KG1 (cell line): ENCODE measurements around the gene MOB2.

Experiments
- DNase-seq: peaks from one replicate; lab custom pipeline; 2025; lab: John Stamatoyannopoulos, UW

Gene MOB2

DNA sequence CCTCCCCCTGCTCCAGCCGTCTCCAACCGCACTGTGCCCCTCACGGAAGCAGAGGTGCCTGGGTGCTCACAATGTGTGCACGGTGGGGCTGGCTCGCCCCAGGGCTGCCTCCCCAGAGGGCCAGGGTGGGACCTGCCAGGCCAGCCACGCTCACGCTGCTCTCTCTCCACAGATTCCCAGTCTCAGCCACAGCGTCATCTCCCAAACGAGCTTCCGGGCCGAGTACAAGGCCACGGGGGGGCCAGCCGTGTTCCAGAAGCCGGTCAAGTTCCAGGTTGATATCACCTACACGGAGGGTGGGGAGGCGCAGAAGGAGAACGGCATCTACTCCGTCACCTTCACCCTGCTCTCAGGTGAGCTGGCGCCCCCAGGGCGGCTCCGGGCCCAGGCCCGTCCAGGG is 30.4 kb downstream of the MOB2 start:
- DNase-seq = no peak

- no peak for DNase-seq
Measured at GRCh38 chr11:1455763-1456060, 30.9 kb downstream of the MOB2 start.

DNA sequence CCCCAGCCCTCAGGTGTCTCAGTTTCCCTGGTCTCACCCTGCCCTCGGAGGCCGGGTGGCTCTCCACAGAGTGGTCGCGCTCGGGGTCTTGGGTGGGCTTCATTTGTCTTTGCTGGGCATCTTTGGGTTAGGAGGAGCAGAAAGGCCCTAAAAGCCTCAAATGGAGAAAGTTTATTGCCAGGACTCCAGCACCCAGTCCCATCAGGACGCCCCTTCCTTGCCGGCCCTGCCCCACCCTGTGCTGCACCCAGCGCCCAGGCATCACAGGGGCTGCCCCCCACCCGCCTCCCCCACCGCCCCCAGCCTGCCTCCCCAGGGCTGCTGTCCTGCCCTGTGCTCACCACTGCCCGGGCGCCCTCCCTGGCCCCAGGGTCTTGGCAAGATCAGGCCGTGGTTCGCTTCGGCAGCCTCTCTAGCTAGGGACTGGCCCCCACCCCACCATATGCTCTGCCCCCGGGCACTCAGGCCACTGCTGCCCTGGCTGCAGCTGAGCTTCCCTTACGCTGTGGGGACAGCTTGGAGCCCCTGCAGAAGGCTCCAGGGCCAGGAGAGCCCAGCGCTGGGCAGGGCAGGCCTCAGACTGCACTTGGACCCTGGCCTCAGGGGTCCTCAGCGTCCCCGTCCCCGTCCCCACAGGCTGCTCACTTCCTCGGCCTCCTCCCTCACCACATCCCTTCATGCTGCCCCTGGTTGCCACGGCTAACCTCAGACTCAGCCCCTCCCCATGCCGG is 31.4 kb downstream of the MOB2 start:
- DNase-seq = no peak

GRCh38 chr11:1454576-1454975 is 32.0 kb downstream of the MOB2 start:
- DNase-seq = no peak

DNA sequence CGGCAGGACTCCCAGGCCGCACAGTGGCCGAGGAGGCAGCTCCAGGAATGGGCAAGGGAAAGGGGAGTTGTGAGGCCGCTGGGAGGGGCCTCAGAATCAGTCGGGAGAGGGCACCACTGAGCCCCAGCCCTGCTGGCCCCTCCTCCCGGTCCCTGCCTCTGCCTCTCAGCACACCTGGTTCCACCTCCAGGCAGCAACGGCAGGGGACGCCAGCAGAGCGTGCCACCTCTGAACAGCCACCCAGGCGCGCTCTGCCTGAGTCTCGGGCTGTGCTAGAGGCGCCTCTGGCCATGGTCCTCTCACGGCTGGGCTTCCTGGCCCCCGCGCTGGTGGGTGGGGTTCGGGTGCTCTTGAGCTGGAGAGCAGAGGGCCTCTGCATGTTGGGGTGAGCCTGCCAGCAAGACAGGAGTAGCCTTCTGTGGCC is 33.0 kb downstream of the MOB2 start:
- no peak for DNase-seq

- DNase-seq = no peak
Measured at GRCh38 chr11:1452744-1453143, 33.8 kb downstream of the MOB2 start.

- DNase-seq = no peak
Measured at GRCh38 chr11:1451781-1452470, 34.7 kb downstream of the MOB2 start.

GRCh38 chr11:1450949-1451710 is 35.4 kb downstream of the MOB2 start:
- no peak for DNase-seq

DNA sequence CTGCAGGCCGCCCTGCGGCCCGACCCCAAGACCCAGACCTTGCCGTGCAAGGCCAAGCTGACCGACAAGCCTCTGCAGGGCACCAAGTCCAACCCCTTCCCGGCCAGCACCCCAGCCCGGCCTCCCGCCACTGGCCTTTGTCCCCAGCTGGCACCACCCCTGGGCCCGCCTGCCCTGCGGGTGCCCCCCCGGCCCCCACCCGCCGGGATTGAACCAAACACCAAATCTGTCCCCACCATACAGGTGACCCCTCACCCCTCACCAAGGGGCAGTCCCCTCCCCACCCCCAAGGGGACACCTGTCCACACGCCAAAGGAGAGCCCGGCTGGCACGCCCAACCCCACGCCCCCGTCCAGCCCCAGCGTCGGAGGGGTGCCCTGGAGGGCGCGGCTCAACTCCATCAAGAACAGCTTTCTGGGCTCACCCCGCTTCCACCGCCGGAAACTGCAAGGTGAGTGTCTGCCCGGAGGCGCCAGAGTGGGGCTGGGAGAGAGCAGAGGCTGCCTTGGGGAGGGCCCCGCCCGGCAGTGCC is 36.2 kb downstream of the MOB2 start:
- no peak for DNase-seq

DNA sequence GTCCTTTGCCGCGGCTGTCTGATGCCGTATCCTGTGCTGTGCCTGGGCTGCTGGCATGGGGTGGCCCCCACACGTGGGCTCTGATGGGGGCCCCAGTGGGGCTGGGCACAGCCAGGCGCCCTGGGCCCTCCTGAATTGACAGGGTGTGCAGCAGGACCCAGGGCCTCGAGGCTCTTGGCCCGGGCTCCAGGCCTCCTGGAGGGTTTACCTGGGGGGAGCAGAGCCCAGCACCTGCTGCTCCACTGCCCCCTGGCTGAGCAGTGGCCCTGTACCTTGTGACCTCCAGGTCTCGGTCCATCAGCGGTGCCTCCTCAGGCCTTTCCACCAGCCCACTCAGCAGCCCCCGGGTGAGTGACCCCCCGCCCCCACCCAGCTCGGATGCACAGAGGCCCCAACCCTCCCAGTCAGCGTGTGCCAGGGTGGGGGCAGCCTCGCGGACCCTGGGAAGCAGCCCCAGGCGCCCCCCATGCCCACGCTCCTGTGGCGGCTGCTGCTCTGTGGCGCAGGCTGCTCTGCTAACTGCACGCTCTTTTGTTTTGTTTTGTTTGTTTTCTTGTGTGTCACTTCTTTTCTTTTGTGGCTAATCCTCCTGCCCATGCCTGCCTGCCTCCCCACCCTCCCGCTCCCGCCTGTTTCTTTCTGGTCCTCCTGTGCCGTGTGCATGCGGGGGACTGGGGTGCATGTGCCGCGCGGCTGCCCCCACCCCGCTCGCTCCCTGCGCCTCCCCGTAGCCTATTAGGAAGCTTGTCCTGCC is 36.9 kb downstream of the MOB2 start:
- no peak for DNase-seq

GRCh38 chr11:1448882-1449281 is 37.7 kb downstream of the MOB2 start:
- no peak for DNase-seq

- DNase-seq = no peak
Measured at GRCh38 chr11:1447845-1448825, 38.4 kb downstream of the MOB2 start.

GRCh38 chr11:1446623-1447022 is 40.0 kb downstream of the MOB2 start:
- DNase-seq = no peak

DNA sequence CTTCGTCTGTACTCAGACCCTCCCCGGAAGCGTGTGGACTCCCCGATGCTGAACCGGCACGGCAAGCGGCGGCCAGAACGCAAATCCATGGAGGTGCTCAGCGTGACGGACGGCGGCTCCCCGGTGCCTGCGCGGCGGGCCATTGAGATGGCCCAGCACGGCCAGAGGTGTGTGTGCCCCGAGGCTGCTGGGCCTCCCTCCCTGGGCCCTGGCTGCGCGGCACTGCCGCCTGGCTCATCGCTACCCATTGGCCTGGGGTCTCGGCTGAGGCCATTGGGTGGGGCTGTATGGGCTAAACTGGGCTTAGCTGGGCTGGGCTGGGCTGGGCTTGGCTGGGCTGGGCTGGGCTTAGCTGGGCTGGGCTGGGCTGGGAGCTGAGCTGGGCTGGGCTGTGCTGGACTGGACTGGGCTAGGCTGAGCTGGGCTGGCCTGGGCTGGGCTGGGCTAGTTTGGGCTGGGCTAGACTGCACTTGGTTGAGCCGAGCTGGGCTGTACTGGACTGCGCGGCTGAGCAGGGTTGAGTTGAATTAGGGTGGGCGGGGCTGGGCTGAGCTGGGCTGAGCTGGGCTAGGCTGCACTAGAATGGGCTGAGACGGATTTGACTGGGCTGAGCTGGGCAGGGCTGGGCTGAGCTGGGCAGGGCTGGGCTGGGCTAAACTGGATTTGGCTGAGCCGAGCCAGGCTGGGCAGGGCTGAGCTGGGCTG is 40.7 kb downstream of the MOB2 start:
- no peak for DNase-seq

GRCh38 chr11:1444823-1445422 is 41.7 kb downstream of the MOB2 start:
- DNase-seq = no peak

- DNase-seq = no peak
Measured at GRCh38 chr11:1444321-1444720, 42.3 kb downstream of the MOB2 start.

GRCh38 chr11:1443737-1444136 is 42.8 kb downstream of the MOB2 start:
- no peak for DNase-seq

DNA sequence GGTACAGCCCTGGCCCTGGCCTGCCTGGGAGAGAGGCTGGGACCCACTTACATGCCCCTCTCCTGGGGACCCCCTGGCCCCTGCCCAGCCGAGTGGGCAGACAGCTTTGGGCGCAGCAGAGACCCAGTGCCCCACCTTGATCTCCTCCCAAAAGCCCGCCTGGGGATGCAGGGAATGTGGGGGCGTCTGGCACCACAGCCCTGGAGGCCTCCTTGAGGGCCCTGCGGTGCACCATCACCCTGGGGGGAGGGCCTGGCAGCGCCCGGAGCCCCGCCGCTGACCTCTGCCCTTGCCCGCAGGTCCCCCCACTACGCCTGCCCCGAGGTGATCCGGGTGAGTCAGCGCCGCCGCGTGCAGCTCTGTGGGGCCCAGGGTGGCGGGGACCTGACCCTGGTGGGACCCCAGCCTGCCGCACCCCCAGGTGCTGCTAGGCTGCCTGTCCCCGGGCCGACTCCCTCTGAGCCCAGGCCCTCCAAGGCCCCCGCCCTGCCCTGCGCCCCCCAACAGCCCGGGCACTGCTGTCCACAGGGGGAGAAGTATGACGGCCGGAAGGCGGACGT is 43.7 kb downstream of the MOB2 start:
- DNase-seq = no peak

GRCh38 chr11:1442163-1442562 is 44.4 kb downstream of the MOB2 start:
- DNase-seq = no peak

DNA sequence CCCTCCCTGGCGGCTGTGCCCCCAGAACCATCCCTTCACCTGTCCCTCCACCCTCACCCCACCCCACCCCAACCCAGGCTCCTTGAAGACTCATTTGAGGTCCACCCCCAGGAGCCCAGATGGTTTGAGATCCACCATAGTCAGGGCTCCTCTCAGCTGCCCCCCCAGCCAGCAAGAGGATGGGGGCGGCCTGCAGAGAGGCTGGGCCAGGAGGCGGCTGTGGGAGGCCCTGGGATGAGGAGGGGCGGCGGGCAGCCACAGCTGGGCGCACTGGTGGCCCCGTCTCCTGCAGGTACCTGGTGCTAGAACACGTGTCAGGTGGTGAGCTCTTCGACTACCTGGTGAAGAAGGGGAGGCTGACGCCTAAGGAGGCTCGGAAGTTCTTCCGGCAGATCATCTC is 46.1 kb downstream of the MOB2 start:
- no peak for DNase-seq
